ENCODE results near the gene CPOX.

GRCh38 chr3:98529856-98530459, 63.5 kb downstream of the CPOX start:
- TF ChIP-seq POLR2A (IDR thresholded peaks at IDR 0.05) (no peak), EP300 (IDR thresholded peaks at IDR 0.05) (no peak), CTCF (IDR thresholded peaks at IDR 0.05) (no peak), POLR2AphosphoS5 (IDR thresholded peaks at IDR 0.05) (no peak)
